GM18870 (cell line): ENCODE measurements around the gene NTRK3.
"Not testable (repeated sequence)": the region's sequence is repeated elsewhere in the genome, so short reads cannot be mapped to it uniquely, and the experiment has no call there.

Source experiments
- ATAC-seq: cut with Tn5 transposase; IDR thresholded peaks from one replicate; pipeline ENCODE4 v1.9.1; 2021; ENCODE audit warnings: moderate library complexity; ENCODE audit not compliant: unreplicated experiment

NTRK3 gene

GRCh38 chr15:88080616-88081015 is 175.9 kb downstream of the NTRK3 start:
- no peak for ATAC-seq

- no peak for ATAC-seq
Measured at GRCh38 chr15:88077296-88078020, 179.1 kb downstream of the NTRK3 start.

GRCh38 chr15:88076328-88076727 is 180.2 kb downstream of the NTRK3 start:
- ATAC-seq = no peak

- no peak for ATAC-seq
Measured at GRCh38 chr15:88075102-88075501, 181.4 kb downstream of the NTRK3 start.

- ATAC-seq = no peak
Measured at GRCh38 chr15:88074386-88074785, 182.2 kb downstream of the NTRK3 start.

GRCh38 chr15:88073391-88073691 is 183.2 kb downstream of the NTRK3 start:
- no peak for ATAC-seq

GRCh38 chr15:88072598-88073390 is 183.7 kb downstream of the NTRK3 start:
- ATAC-seq = no peak

- ATAC-seq = not testable (repeated sequence)
Measured at GRCh38 chr15:88072133-88072532, 184.4 kb downstream of the NTRK3 start.

GRCh38 chr15:88071141-88071540 is 185.4 kb downstream of the NTRK3 start:
- ATAC-seq = no peak

GRCh38 chr15:88069561-88069960 is 187.0 kb downstream of the NTRK3 start:
- ATAC-seq = no peak

- no peak for ATAC-seq
Measured at GRCh38 chr15:88067331-88067685, 189.2 kb downstream of the NTRK3 start.

- ATAC-seq = no peak
Measured at GRCh38 chr15:88066636-88067330, 189.8 kb downstream of the NTRK3 start.

- ATAC-seq = no peak
Measured at GRCh38 chr15:88061452-88061851, 195.1 kb downstream of the NTRK3 start.

- ATAC-seq = no peak
Measured at GRCh38 chr15:88060383-88060782, 196.2 kb downstream of the NTRK3 start.

- ATAC-seq = no peak
Measured at GRCh38 chr15:88057836-88058235, 198.7 kb downstream of the NTRK3 start.

- ATAC-seq = peak; percentile 95
Measured at GRCh38 chr15:88049506-88049905, 207.0 kb downstream of the NTRK3 start.

GRCh38 chr15:88048755-88049154 is 207.8 kb downstream of the NTRK3 start:
- no peak for ATAC-seq

GRCh38 chr15:88048237-88048636 is 208.3 kb downstream of the NTRK3 start:
- ATAC-seq = no peak

GRCh38 chr15:88046576-88047129 is 209.9 kb downstream of the NTRK3 start:
- ATAC-seq = no peak

GRCh38 chr15:88043396-88043795 is 213.1 kb downstream of the NTRK3 start:
- no peak for ATAC-seq

- ATAC-seq = no peak
Measured at GRCh38 chr15:88042047-88042446, 214.5 kb downstream of the NTRK3 start.

GRCh38 chr15:88040516-88040915 is 216.0 kb downstream of the NTRK3 start:
- no peak for ATAC-seq
